NCI-H345 (cell line): Measurements from ENCODE around the gene TM9SF1.
"Not testable (repeated sequence)": the region's sequence is repeated elsewhere in the genome, so short reads cannot be mapped to it uniquely, and the experiment has no call there.

ENCODE experiments used
- DNase-seq: peaks from one replicate; lab custom pipeline; 2025; lab: John Stamatoyannopoulos, UW

The TM9SF1 gene

DNA sequence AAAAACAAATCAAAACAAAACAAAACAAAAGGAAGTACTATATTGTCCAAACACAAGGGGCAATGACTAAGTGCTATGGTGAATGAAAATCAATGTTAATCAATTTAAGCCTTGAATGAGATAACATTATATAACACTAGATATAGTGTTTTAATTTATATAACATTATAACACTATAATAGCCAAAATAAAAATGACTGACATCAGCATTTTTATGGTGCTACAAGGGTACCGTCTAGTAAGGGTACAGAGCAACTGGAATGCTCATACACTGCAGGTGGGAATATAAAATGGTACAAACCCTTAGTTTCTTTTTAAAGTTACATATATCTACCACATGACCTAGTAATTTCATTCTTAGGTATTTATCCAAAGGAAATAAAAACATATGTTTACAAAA, 31.2 kb upstream of the TM9SF1 start:
- no peak for DNase-seq

DNA sequence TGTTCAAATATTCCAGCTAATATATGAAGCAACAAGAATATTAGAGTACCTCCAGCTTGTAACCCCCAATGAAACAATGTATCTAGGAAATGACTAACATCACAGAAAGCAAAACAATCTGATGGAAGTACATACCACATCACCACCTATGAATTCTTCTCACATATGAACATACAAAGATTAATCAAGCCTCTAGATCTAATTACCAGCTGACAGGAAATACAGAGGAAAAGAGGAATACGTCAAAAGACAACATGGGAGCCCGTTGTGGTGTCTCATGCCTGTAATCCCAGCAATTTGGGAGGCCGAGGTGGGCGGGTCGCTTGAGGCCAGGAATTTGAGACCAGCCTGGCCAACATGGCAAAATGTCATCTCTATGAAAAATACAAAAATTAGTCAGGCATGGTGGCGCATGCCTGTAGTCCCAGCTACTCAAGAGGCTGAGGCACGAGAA, 29.4 kb upstream of the TM9SF1 start:
- DNase-seq: no peak

DNA sequence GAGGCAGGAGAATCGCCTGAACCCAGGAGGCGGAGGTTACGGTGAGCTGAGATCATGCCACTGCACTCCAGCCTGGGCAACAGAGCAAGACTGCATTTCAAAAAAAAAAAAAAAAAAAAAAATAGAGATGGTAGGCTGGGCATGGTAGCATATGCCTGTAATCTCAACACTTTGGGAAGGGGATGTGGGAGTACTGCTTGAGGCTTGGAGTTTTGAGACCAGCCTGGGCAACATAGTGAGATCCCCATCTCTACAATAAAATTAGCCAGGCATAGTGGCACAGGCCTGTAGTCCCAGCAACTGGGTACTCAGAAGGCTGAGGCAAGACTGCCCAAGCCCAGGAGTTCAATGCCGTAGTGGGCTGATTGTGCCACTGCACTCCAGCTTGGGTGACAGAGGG, 27.7 kb upstream of the TM9SF1 start:
- not testable (repeated sequence) for DNase-seq

GRCh38 chr14:24219521-24219920, 24.3 kb upstream of the TM9SF1 start:
- no peak for DNase-seq

- no peak for DNase-seq
These were observed 23.8 kb upstream of the TM9SF1 start for GRCh38 chr14:24219080-24219479.

GRCh38 chr14:24216876-24217275, 21.6 kb upstream of the TM9SF1 start:
- DNase-seq: not testable (repeated sequence)

GRCh38 chr14:24216345-24216699, 21.1 kb upstream of the TM9SF1 start:
- DNase-seq: no peak

DNA sequence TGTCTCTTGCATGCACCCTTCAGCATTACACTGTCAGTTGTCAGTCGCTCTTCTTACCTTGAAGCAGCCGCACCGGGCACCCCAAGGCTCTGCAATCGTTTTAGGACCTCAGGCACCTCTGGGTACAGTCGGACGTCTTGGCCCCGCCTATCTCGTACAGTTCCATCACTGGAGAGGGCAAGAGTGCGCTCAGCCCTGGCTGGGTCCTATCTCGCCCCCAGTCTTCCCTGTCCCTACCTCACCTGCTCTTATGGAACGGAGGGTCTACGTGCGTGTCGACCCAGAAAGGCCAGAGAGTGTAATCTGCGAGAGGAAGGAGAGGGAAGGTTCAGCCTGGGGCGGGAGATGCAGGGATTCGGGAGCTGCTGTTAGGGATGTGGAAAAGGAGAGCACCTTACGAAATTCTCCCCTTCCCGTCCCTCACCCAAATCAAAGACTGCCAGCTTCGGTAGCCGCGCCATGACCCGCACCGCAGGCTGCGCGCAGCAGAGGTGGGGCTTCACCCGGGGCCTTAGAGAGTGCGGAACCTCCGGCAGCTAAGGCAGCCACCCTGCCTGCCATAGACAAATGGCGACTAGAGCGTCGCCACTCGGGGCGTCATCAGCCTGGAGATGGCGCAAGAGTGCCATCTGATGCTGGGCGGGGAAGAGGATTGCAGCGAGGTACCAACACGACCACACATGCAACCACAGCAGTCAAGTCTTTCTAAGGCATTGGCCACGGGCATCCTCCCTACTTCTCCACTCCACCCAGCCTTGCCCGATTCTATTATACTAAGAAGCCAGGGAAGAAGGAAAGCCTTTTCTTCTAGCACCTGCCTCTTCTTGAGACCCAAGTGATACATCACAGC, 20.5 kb upstream of the TM9SF1 start, which contains the start of gene MDP1:
TSS of gene MDP1 (minus strand) at position 572 of the 850 bp plus-strand sequence. CDS start at position 461, 111 bp downstream.
- DNase-seq: peak; percentile 90

DNA sequence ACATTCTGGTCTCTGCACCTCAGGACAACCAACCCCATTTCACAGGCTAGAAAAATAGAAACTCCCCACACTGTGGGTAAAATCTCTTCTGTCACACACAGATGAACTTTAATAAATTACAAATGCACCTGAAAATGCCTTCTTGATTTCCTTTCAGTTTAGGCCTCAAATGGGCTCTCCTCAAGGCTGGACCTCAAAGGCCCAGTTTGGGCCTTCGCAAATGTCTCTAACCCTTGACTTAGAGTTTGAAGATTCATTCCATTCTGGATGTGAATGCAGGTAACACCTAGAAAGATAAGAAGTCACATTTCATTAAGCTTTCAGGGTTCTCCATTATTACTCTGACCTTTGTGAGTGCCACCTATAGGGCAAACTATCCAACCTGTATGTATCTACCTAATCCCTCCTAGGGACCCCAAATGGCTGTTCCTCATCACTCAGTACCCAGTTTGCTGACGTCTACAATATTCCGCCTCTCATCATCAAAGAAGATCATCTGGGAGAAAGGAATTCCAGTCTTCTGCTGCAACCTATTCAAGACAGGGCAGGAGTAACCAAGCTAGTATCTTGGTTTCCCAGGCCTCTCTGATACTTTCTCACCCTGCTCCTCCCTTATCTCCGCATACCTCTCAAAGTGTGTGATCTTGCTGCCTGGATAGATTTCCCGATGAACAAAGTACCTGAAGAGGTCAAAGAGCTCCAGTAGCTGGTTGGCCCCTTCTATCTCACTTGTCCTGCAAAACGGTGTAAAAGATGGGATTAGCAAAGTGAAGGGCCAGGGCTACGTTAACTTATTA, 18.8 kb upstream of the TM9SF1 start:
- no peak for DNase-seq

GRCh38 chr14:24212924-24213865, 18.0 kb upstream of the TM9SF1 start, which contains the start of gene CHMP4A:
CHMP4A (minus strand) TSS chr14:24213488; CDS start chr14:24213439, 49 bp downstream.
- DNase-seq: peak; percentile 96

DNA sequence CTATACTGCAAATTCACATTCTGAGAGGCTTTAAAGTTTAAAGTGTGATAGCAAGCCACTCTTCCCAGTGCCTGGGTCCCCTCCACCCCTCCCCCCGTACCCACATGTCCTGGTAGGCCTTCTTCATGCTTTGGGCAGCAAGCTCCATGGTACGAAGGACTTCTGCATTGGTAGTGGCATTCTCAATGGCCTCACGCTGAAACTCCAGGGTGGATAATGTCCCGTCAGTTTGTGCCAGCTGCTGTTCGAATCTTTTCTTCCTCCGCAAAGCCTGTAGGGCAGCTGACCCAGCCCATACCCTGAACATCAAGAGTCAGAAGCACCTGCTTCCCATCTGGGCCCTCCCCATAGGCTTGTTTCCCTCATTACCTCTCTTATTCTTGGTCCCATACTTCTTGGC, 16.1 kb upstream of the TM9SF1 start:
- DNase-seq: no peak

- no peak for DNase-seq
These were observed 12.4 kb upstream of the TM9SF1 start for GRCh38 chr14:24207625-24208024.

GRCh38 chr14:24207104-24207551, 11.9 kb upstream of the TM9SF1 start:
- DNase-seq: no peak

DNA sequence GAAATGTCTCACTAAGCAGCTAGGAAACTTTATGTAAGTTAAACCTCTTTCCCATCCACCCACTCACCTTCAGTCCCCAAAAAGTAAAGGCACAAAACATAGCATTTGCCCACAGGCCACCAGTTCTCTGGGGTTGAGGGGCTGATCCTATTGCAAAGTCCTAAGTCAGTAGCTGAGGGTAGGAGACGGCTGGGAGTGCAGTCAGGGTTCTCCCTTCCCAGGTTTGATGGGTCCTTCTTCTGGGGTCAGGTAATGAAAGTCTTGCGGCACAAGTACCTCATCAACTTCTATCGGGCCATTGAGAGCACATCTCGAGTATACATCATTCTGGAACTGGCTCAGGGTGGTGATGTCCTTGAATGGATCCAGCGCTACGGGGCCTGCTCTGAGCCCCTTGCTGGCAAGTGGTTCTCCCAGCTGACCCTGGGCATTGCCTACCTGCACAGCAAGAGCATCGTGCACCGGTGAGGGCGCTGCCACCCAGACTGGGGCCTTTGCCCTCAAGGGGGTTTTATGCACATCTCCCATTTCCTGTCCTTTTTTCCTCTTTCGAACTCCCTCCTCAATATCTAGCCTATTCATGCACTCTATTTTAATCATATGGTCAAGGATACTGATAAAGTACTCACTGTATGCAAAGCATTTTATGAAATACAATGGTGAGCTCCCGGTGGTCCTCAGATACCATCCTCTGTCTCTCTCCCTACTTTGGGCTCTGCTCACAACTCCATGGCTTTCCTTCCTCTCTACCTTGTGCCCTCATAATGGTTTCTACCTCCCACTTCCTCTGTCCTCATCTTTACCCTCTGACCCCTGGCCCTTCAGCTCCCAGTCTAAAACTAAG, 11.2 kb upstream of the TM9SF1 start:
- DNase-seq: no peak

DNA sequence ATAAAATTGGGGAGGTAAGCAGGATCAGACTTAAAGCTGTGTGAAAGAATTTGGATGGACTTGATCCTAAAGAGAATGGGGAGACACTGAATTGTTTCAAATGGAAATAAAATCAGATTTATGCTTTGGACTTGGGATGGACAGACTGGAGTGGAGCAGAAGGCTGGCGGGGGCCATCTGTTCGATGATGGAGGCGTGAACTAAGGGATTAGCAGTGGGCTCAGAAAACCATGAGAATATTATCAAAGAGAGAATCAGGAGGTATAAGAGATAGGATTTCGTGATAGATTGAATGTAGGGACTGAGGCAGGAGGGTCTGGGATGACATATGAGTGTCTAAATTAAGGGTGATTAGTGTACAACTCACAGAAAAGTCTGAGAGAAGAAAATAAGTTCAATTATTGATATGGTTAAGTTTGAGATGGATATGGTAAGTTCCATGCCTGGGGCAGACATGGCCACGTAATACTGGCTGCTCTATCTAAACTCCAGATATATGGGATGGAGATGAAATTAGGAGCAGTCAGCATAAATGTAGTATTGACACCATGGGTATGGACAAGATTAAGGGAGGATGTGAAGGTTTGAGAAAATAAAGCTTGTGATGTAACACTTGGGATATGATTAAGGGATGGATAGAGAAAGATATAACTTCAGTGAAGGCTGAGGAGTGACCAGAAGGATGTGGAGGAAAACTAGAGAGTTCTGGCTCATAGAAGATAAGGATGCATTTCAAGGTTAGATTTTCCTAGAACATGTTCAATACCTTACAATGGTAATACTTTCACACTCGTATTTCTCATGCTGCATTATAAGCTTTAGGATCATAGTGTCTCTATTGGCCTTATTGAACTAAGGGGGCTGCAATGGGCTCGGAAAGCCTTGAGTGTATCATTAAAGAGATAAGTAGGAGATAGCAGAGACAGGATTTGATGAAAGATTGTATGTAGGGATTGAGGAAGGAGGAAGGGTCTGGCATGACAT, 9.2 kb upstream of the TM9SF1 start:
- DNase-seq: no peak

GRCh38 chr14:24203249-24203886, 8.1 kb upstream of the TM9SF1 start:
- not testable (repeated sequence) for DNase-seq

DNA sequence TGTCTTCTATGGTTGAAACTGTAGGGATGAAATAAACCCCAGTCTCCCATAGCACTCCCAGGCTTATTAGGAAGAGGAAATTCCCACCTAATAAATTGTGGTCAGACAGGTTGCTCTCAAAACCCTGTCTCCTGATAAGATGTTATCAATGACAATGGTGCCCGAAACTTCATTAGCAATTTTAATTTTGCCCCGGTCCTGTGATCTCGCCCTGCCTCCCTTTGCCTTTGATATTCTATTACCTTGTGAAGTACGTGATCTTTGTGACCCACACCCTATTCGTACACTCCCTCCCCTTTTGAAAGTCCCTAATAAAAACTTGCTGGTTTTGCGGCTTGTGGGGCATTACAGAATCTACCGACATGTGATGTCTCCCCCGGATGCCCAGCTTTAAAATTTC, 7.3 kb upstream of the TM9SF1 start:
- DNase-seq: not testable (repeated sequence)

DNA sequence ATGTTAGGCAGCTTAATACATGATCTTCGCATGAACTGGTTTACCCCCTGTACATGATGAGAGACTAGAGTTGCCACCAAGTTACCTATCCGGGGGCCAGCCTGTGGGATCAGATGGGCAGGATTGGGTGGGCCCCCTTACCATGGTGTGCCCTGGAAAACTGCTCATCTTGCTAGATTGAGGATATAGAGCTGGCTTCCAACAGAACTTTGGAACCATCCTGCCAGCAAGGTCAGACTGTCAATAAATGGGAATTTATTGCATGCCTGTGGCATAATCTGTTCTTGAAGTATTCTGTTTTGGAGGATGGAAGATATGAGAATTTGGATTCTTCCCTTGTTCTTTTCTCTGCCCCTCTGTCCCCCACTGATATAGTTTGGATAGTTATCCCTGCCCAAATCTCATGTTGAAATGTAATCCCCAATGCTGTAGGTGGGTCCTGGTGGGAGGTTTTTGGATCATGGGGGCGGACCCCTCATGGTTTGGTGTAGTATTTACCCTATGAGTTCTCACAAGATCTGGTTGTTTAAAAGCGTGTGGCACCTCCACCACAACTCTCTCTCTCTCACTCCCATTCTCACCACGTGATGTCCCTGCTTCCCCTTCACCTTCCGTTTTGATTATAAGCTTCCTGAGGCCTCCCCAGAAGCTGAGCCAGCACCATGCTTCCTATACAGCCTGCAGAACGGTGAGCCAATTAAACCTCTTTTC, 3.7 kb upstream of the TM9SF1 start:
- DNase-seq: no peak
